Measurements from ENCODE around the gene NINJ1. TPM values are rescaled to one million over a fixed set of nuclear protein-coding genes. Genes with fewer than 3 reads are reported as not detected.

NINJ1 gene
- total and polyA plus RNA-seq, 2 of the 13 experiments (the other 11 are each of a cell fraction or from before 2014, with no cell fraction given): 81.2 to 92.1 TPM

DNA sequence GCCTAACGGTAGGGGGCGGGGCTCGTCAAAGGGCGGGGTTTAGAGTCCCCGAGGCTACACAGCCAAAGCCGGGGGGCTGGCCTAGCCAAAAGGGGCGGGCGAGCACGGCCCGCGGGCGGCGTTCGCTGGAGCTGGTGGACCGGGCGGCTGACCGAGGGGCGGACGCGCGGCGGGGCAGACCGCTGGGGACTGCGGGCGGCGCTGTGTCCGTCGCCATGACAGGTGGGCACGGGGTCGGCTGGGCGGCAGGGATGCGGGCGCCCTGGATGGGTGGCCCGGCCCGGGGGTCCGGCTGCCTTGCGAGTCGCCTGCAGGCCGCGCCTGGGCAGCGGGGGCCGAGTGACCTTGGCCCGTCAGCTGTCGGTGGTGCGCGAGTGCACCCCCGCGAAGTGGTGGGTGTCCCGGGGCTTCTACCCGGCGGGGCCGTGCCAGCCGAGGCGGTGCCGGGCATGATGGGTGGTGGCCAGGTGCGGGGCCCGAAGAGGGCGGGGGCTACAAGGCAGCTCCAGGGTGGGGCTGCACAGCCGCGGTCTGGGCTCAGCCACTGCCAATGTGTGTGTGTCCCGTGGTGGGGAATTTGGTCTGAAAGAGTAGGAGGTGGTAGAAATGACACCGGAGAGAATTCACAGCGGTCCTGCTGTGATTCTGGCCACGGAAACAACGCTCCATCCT, 37.8 kb downstream of the NINJ1 start, which contains the start of gene CARD19 (continued):
- no peak for TF ChIP-seq JUNB (CRISPR knock-in tag; IDR thresholded peaks at IDR 0.05; ENCODE audit: borderline replicate concordance)
- TF ChIP-seq, protein P1, sequence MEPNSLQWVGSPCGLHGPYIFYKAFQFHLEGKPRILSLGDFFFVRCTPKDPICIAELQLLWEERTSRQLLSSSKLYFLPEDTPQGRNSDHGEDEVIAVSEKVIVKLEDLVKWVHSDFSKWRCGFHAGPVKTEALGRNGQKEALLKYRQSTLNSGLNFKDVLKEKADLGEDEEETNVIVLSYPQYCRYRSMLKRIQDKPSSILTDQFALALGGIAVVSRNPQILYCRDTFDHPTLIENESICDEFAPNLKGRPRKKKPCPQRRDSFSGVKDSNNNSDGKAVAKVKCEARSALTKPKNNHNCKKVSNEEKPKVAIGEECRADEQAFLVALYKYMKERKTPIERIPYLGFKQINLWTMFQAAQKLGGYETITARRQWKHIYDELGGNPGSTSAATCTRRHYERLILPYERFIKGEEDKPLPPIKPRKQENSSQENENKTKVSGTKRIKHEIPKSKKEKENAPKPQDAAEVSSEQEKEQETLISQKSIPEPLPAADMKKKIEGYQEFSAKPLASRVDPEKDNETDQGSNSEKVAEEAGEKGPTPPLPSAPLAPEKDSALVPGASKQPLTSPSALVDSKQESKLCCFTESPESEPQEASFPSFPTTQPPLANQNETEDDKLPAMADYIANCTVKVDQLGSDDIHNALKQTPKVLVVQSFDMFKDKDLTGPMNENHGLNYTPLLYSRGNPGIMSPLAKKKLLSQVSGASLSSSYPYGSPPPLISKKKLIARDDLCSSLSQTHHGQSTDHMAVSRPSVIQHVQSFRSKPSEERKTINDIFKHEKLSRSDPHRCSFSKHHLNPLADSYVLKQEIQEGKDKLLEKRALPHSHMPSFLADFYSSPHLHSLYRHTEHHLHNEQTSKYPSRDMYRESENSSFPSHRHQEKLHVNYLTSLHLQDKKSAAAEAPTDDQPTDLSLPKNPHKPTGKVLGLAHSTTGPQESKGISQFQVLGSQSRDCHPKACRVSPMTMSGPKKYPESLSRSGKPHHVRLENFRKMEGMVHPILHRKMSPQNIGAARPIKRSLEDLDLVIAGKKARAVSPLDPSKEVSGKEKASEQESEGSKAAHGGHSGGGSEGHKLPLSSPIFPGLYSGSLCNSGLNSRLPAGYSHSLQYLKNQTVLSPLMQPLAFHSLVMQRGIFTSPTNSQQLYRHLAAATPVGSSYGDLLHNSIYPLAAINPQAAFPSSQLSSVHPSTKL (CRISPR knock-in tag; IDR thresholded peaks at IDR 0.05): peak; percentile 4; the same call in 1 of the 2 replicates
- TF ChIP-seq JUND (CRISPR knock-in tag; IDR thresholded peaks at IDR 0.05): no peak
- no peak for TF ChIP-seq ZXDC (CRISPR knock-in tag; IDR thresholded peaks at IDR 0.05)
- no peak for TF ChIP-seq ZNF235 (CRISPR knock-in tag; IDR thresholded peaks at IDR 0.05; ENCODE audit: borderline replicate concordance)
- 0 out of 2 replicates have a peak, but pooled peaks have one; percentile 48 for TF ChIP-seq ZNF776 (CRISPR knock-in tag; IDR thresholded peaks at IDR 0.05)
- 0 out of 2 replicates have a peak, but pooled peaks have one; percentile 33 for TF ChIP-seq ZBTB43 (CRISPR knock-in tag; conservative IDR thresholded peaks at IDR 0.05)
- TF ChIP-seq, protein P2, sequence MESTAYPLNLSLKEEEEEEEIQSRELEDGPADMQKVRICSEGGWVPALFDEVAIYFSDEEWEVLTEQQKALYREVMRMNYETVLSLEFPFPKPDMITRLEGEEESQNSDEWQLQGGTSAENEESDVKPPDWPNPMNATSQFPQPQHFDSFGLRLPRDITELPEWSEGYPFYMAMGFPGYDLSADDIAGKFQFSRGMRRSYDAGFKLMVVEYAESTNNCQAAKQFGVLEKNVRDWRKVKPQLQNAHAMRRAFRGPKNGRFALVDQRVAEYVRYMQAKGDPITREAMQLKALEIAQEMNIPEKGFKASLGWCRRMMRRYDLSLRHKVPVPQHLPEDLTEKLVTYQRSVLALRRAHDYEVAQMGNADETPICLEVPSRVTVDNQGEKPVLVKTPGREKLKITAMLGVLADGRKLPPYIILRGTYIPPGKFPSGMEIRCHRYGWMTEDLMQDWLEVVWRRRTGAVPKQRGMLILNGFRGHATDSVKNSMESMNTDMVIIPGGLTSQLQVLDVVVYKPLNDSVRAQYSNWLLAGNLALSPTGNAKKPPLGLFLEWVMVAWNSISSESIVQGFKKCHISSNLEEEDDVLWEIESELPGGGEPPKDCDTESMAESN (CRISPR knock-in tag; conservative IDR thresholded peaks at IDR 0.05): 0 out of 2 replicates have a peak, but pooled peaks have one; percentile 26
- TF ChIP-seq, protein P3, sequence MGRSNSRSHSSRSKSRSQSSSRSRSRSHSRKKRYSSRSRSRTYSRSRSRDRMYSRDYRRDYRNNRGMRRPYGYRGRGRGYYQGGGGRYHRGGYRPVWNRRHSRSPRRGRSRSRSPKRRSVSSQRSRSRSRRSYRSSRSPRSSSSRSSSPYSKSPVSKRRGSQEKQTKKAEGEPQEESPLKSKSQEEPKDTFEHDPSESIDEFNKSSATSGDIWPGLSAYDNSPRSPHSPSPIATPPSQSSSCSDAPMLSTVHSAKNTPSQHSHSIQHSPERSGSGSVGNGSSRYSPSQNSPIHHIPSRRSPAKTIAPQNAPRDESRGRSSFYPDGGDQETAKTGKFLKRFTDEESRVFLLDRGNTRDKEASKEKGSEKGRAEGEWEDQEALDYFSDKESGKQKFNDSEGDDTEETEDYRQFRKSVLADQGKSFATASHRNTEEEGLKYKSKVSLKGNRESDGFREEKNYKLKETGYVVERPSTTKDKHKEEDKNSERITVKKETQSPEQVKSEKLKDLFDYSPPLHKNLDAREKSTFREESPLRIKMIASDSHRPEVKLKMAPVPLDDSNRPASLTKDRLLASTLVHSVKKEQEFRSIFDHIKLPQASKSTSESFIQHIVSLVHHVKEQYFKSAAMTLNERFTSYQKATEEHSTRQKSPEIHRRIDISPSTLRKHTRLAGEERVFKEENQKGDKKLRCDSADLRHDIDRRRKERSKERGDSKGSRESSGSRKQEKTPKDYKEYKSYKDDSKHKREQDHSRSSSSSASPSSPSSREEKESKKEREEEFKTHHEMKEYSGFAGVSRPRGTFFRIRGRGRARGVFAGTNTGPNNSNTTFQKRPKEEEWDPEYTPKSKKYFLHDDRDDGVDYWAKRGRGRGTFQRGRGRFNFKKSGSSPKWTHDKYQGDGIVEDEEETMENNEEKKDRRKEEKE (IDR thresholded peaks at IDR 0.05): no peak
- no peak for TF ChIP-seq PHF20 (CRISPR knock-in tag; IDR thresholded peaks at IDR 0.05)
- TF ChIP-seq ZKSCAN1 (IDR thresholded peaks at IDR 0.05; ENCODE audit: low read length): no peak
- TF ChIP-seq WIZ (CRISPR knock-in tag; IDR thresholded peaks at IDR 0.05): 0 out of 2 replicates have a peak, but pooled peaks have one; percentile 45
- TF ChIP-seq RAD21 (CRISPR knock-in tag; IDR thresholded peaks at IDR 0.05): peak; percentile 63
- no peak for TF ChIP-seq ZNF546 (CRISPR knock-in tag; conservative IDR thresholded peaks at IDR 0.05)
